ENCODE measurements around the gene AKAP13. TPM values are rescaled to one million over a fixed set of nuclear protein-coding genes. Genes with fewer than 3 reads are reported as not detected.

AKAP13 gene
- total and polyA plus RNA-seq, 2 of the 13 experiments (the other 11 are each of a cell fraction or from before 2014, with no cell fraction given) = 6.7 to 27.1 TPM

DNA sequence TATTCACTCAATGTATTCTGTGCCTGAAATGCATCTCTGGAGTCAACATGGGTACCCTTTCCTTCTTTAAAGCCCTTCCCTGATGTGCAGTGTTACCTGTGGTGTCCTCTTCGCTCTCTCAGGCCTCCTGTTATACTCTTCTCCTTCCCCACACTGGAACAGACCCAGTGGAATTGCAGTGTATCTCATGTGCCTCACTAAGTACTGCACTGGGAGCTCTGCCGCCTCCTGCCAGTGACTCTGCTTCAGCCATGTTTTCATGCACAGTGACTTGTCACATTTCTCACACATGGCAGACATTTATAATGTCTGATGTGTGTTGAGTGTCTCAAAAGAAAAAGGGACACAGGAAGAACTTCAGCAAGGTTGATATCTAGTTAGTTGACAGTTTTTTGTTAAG, 223.3 kb downstream of the AKAP13 start:
- no peak for ATAC-seq
- in situ Hi-C loops (cut with HindIII; ENCODE audit: extremely low pct_ligation_motif_present, low pct_unique_long_range_greater_than_20kb) = loop anchor here (25.0 kb wide), 1 partner anchor 234 kb away; no protein-coding TSS in a partner anchor
- no peak for DNase-seq (ENCODE audit: low spot score)
- H3K4me2 ChIP-seq (ENCODE audit: low read depth, low read length) = no peak overlapping the region
- ChIA-PET POLR2A (interaction anchor here (0.6 kb wide), 1 partner anchor 17 kb away, joined by 3 read pairs; no protein-coding TSS in a partner anchor), CTCF (ENCODE audit: low intra/inter-chr PET ratio, low total read pairs) (no interaction called here)
- FAIRE-seq = no peak
- H3K4me1 ChIP-seq (ENCODE audit: insufficient read depth, low read length) = peaks cover 18% of the 10 kb centered on the region
- H4K20me1 ChIP-seq (ENCODE audit: insufficient read depth, low read length) = no peaks in the 10 kb centered on the region
- H3K9ac ChIP-seq (ENCODE audit: insufficient read depth, low read depth, low read length) = no peak overlapping the region
- no peaks in the 10 kb centered on the region for H3K79me2 ChIP-seq (ENCODE audit: insufficient read depth, low read length)
- intact Hi-C loops (cut with micrococcal nuclease; ENCODE audit: unreplicated experiment) = no loop called here
- H2AFZ ChIP-seq (ENCODE audit: low read length) = no peak overlapping the region
- BruUV-seq (replicated peaks) = no TSS peak
- no peak overlapping the region for H3K4me3 ChIP-seq (replicated peaks in 1 of 3; ENCODE audit: insufficient read depth in 1 of 3, low read depth in 2 of 3, low read length in 3 of 3)
- no peaks in the 10 kb centered on the region for H3K9me3 ChIP-seq (ENCODE audit: low read length)
- H3K36me3 ChIP-seq (replicated peaks in 1 of 2; ENCODE audit: control insufficient read depth in 1 of 2, insufficient read depth in 2 of 2, low read length in 2 of 2) = peaks cover 0 to 11% of the 10 kb centered on the region in 2 experiments; a peak in 3 of 5 replicates
- 100% methylated on average over 2 of the region's 2 CpGs for WGBS (ENCODE audit: low lambda C conversion rate)
- no peak overlapping the region for H3K27ac ChIP-seq (ENCODE audit: extremely low read length, insufficient read depth, low read length)
- no peaks in the 10 kb centered on the region for H3K27me3 ChIP-seq (ENCODE audit: control insufficient read depth in 1 of 2, insufficient read depth in 2 of 2, low read length in 2 of 2)
- TF ChIP-seq ZNF660 (CRISPR knock-in tag; IDR thresholded peaks at IDR 0.05; ENCODE audit: borderline replicate concordance, low read depth) (no peak), HMGXB3 (CRISPR knock-in tag; IDR thresholded peaks at IDR 0.05; ENCODE audit: borderline replicate concordance) (no peak), FOXK2 (IDR thresholded peaks at IDR 0.05) (no peak), PRMT3 (CRISPR knock-in tag; IDR thresholded peaks at IDR 0.05; ENCODE audit: borderline replicate concordance, low read depth) (no peak), ZNF143 (CRISPR knock-in tag; IDR thresholded peaks at IDR 0.05) (no peak), JDP2 (CRISPR knock-in tag; IDR thresholded peaks at IDR 0.05; ENCODE audit: borderline replicate concordance) (no peak), TIGD3 (CRISPR knock-in tag; IDR thresholded peaks at IDR 0.05; ENCODE audit: borderline replicate concordance) (no peak), PRDM15 (CRISPR knock-in tag; IDR thresholded peaks at IDR 0.05) (no peak), ATM (IDR thresholded peaks at IDR 0.05; ENCODE audit: borderline replicate concordance) (no peak), HOXD1 (CRISPR knock-in tag; IDR thresholded peaks at IDR 0.05) (no peak), SRY (CRISPR knock-in tag; IDR thresholded peaks at IDR 0.05) (no peak), TBX2 (CRISPR knock-in tag; IDR thresholded peaks at IDR 0.05; ENCODE audit: borderline replicate concordance) (no peak)
- TF ChIP-seq, protein P1, sequence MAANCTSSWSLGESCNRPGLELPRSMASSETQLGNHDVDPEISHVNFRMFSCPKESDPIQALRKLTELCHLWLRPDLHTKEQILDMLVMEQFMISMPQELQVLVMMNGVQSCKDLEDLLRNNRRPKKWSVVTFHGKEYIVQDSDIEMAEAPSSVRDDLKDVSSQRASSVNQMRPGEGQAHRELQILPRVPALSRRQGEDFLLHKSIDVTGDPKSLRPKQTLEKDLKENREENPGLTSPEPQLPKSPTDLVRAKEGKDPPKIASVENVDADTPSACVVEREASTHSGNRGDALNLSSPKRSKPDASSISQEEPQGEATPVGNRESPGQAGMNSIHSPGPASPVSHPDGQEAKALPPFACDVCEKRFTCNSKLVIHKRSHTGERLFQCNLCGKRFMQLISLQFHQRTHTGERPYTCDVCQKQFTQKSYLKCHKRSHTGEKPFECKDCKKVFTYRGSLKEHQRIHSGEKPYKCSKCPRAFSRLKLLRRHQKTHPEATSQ (CRISPR knock-in tag; IDR thresholded peaks at IDR 0.05; ENCODE audit: borderline replicate concordance) = no peak
